GM21367 (cell line): ENCODE results near the gene PDE12.

ENCODE experiments used
- ATAC-seq: cut with Tn5 transposase; IDR thresholded peaks from one replicate; pipeline ENCODE4 v1.9.1; 2021; ENCODE audit not compliant: unreplicated experiment

PDE12 gene, protein sequence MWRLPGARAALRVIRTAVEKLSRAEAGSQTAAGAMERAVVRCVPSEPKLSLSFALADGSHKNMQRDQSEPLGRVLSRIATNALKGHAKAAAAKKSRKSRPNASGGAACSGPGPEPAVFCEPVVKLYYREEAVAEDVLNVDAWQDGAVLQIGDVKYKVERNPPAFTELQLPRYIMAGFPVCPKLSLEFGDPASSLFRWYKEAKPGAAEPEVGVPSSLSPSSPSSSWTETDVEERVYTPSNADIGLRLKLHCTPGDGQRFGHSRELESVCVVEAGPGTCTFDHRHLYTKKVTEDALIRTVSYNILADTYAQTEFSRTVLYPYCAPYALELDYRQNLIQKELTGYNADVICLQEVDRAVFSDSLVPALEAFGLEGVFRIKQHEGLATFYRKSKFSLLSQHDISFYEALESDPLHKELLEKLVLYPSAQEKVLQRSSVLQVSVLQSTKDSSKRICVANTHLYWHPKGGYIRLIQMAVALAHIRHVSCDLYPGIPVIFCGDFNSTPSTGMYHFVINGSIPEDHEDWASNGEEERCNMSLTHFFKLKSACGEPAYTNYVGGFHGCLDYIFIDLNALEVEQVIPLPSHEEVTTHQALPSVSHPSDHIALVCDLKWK

DNA sequence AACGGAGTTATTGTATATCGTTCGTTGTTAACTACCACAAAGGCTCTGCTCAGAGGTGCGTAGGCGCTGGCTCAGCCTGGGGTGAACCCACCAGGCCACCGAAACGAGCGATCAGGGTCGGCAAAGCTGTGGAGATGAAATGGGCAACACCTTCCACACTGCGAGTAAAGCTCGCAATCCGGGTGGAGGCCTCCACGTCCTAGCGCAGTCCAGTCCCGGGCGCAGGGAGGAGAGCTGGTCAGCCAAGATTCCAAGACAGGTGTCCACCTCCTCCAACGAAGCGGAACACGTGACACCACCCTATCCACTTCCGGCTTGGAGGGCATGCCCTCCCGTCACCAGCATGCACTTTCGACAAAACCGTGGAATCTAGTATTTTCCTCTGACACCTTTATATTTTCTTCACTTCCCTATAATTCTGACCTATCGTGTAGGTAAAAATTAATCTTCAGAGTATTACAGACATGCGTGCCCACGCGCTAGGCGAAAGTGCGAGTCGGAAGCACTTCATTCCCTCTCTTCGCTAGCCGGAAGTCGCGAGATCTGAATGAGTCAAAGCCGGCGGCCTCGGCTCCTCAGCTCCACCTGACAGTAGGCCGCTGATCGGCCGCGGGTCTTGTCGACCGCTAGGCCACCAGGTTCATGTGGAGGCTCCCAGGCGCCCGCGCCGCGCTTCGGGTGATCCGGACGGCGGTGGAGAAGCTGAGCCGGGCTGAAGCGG is at the start of gene PDE12:
Gene PDE12, plus strand, starts transcription at position 537 of the 721 bp plus-strand sequence. Its CDS starts 106 bp downstream, at position 643.
- ATAC-seq, result peak; percentile 76

GRCh38 chr3:57512166-57512565 is 43.9 kb upstream of the PDE12 start:
- ATAC-seq, result no peak

DNA sequence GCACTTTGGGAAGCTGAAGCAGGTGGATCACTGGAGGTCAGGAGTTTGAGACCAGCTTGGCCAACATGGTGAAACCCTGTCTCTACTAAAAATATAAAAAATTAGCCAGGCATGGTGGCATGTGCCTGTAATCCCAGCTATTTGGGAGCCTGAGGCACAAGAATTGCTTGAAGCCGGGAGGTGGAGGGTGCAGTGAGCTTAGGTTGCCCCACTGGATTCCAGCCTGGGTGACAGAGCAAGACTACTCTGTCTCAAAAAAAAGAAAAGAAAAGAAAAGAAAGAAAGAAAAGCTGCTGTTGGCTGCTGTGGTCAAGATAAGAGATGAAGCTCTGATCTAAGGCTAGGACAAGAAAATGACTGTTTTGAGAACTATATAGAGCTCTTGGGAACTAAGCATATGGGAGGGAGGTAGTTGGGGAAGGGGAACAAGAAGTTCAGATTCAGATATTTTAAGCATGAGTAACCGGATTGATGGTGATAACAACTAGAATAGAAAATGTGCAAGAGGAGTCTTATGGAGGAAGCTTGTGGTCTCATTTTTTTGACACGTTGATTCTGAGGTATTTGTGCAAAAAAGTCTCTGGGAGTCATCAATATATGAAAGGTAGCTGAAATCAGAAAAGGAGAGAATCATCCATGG is 37.7 kb upstream of the PDE12 start:
- ATAC-seq, result no peak

DNA sequence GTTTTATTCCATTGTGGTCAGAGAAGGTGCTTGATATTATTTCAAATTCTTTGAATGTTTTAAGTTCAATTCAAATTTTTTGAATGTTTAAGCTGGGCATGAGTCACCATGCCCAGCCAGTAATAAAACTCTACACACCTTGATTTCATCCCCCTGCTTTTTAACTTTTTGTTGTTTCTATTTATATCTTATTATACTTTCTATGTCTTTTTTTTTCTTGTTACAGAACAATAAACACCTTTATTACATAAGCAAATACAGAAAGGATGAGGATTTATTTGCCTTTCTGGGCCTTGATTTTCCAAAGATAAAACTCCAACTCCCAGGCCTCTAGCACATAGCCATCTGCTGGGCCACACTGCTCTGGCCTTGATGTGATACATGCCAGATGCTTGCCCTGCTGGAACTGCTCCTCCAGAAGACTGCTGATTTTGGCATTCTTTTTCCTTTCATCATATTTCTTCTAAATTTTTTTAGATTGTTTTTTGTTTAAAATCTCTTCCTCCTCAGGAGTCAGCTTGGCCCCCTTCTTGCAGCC is 25.9 kb upstream of the PDE12 start:
- ATAC-seq, result no peak

DNA sequence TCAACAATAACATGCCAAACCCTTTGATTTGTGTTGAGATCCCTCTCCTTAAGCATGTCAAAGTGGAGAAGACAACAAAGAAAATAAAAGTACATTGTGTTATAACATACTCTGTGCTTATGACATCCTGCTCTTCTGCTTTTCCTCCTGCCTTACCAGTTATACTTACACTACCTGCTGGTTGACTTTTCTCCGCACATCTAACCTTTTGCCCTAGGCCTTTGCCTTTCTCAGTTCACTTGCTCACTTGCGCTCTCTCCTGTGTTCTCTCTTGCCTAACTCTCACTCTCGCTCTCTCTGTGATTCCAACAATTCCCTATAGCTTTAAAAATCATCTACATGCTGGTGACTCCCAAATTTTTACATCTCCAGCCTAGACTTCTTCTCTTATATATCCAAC is 17.6 kb upstream of the PDE12 start:
- no peak for ATAC-seq

DNA sequence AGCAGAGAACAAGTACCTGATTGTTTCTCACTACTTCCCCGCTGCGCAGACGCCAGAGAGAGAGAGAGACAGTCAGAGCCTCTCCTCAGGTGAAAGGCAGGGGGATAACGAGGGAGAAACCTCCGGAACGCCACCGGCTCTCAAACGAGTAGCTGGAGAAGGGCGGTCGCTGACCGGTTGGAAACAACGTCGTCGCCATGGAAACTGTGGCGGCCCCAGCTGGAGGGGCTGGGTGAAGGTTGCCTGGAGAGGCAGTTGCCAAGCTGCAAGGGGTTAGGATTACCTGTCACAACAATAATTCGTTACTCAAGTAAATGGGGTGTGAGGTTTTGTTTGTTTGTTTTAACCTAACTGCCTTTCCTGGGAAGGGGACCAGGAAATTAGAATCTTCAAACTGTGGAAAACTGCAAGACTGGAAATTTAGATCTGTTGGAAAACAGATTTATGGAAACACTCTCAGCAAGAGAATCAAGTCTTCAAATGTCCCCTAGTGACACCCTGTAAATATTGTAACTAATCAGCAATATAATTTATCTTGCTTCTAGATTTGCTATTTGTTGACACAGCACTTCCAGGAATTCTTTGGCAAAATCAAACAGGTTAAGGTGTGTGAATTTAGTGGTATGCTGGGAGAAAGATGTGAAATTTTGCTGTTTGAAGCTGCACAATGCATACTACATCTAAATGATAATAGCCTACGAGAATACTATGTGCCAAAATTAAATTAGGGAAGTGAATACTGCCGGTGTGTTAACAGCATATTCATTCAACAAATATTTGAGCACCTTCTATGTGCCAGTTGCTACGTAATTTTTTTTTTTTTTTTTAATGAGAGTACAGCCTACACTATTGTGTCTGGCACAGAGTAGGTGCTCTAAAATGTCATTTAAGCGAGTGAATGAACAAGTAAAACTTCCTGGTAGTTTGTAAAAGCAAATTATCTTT is 11.6 kb upstream of the PDE12 start, which contains the start of gene DNAH12:
Gene DNAH12, minus strand, starts transcription at position 164 of the 945 bp plus-strand sequence. CDS start 1,474 bp downstream, outside the sequence.
- ATAC-seq, result no peak

DNA sequence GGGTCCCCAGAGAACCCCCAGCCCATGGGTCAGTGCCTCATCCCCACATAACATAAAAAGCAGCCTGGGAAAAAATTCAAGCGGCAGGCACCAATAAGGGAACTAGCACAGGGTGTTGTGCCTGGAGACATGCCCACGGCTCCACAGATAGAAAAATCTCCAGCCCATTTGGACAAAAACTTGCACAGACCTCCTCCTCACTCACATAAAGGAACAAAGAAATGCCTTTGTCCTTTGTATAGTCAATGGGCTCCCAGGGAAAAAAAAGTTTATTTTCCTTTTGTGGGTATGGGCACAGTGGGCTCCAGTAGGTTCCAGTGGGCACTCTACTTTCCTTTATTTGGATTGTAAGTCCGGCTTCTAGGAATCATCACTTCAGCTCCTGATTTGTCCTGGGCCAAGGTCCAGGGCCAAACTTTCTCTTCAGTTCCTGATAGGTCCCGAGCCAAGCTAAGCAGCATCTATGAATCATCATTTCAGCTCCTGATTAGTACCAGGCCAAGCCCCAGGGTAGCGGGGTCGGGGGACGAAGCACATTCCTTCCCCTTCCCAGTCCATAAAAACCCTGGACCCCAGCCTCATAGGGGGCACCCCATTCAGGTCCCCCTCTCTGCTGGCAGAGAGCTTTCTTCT is 10.3 kb upstream of the PDE12 start:
- no peak for ATAC-seq

GRCh38 chr3:57546616-57547015 is 9.5 kb upstream of the PDE12 start:
- ATAC-seq, result no peak

DNA sequence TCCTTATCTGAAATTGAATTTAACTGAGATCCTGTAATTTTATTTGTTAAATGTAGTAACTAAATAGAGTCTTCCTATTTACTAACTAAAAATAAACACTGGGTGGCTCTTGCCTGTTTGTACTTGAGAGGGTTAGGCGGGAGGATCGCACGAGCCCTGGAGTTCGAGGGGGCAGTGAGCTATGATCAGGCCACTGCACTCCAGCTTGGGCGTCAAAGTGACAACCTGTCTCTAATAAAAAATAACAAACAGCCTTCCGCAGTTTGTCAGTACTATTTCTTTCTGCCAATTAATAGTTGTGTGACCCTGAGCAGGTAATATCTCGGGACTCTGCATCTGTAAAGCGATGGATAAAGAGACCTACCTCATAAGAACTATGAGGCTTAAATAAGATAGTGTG is 768 bp upstream of the PDE12 start:
- no peak for ATAC-seq

DNA sequence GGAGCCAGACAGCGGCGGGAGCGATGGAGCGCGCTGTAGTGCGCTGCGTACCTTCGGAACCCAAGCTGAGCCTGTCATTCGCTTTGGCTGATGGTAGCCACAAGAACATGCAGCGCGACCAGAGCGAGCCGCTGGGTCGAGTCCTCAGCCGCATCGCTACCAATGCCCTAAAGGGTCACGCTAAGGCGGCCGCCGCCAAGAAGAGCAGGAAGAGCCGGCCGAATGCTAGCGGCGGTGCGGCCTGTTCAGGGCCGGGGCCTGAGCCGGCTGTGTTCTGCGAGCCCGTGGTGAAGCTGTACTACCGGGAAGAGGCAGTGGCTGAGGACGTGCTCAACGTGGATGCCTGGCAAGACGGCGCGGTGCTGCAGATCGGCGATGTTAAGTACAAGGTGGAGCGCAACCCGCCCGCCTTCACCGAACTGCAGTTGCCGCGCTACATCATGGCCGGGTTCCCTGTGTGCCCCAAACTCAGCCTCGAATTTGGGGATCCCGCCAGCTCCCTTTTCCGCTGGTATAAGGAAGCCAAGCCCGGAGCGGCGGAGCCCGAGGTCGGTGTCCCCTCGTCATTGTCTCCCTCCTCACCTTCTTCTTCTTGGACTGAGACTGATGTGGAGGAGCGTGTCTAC is 498 bp downstream of the PDE12 start:
- peak; percentile 19 for ATAC-seq

GRCh38 chr3:57557085-57557537 is 1.0 kb downstream of the PDE12 start:
- ATAC-seq, result no peak

- no peak for ATAC-seq
Measured at GRCh38 chr3:57559526-57559925, 3.5 kb downstream of the PDE12 start.

DNA sequence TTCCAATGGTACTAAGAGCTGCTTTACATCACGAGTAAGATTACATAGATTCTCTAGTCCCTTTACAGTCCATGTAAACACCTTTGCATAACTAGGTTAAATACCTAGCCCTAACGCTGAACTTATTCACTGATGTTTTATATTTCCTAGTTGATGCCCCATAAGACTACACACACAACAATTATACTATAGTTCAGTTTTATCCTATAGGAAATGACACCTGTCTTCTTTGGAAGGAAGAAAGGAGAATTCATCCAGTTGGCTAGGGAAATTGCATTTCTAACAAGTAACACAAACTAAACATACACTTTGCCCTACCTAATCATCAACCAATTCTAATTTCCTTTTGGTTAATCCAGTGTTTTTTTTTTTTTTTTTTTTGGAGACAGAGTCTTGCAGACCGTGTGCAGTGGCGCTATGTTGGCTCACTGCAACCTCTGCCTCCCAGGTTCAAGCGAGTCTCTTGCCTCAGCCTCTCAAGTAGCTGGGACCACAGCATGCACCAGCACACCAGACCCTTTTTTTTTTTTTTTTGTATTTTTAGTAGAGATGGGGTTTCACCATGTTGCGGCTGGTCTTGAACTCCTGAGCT is 13.9 kb downstream of the PDE12 start:
- ATAC-seq, result no peak

DNA sequence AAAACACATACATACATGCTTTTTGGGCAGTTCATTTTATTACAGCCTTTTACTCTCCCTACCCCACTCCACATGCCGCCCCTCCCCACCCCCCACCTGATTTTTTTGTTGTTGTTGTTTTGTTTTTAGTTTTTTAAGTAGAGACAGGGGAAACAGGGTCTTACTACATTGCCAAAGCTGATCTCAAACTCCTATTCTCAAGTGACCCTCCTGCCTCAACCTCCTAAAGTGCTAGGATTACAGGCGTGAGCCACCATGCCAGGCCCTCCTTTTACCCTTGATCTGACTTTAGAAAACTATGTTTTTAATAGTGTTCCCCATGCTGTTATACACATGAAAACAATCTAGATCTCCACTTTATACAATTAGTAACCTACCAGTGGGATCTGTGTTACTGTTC is 14.8 kb downstream of the PDE12 start:
- ATAC-seq, result no peak

GRCh38 chr3:57572096-57572495 is 16.0 kb downstream of the PDE12 start:
- no peak for ATAC-seq

DNA sequence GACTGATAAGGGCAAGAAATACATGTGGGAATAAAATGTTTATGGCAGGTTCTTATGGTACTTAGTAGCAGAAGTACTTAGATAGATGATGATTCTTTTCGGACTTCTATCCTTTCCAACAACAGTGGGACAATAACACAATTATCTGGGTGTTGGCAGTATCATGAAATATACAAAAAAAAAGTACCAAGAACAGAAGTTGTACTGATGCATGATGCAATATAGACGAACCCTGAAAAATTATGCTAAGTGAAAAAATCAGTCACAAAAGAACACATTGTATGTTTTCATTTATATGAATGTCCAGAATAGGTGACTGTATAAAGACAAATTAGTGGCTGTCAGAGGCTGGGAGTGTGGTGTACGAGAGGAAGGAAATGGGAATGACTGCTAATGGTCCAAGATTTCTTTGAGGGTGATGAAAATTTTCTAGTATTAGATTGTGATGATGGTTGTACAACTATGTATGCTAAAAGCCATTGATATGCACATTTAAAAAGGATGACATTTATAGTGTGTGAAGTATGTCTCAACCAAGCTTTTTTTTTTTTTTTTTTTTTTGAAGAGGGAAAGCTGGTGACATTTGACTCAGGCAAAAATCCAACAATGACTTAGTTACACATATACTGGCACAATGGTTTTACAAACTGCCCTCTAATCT is 20.0 kb downstream of the PDE12 start:
- no peak for ATAC-seq

DNA sequence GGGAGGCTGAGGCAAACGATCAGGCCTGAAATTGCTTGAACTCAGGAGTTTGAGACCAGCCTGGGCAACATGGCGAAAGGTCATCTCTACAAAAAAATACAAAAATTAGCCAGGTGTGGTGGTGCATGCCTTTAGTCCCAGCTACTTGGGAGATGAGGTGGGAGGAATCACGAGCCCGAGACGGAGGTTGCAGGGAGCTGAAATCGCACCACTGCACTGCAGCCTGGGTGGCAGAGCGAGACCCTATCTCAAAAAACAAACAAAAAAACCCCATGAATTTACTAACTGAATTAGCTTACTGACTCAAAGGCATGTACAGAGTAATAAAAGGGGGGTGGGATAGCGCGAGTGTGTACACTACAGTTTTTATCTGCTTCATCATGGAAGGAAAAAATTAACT is 21.7 kb downstream of the PDE12 start:
- ATAC-seq, result no peak
